Lower leg skin (tissue), 3 donors: ENCODE results near the gene ST8SIA4.

Source experiments
- POLR2A ChIP-seq, 2 donors: fragments of 450-650 bp; IDR thresholded peaks; one replicate each; pipeline ENCODE4 v1.6.1; 2016 to 2017; ENCODE audit warnings: antibody characterized with exemption in 2 of 2, mild to moderate bottlenecking in 1 of 2, moderate library complexity in 1 of 2
- TF ChIP-seq, protein P1 (sequence below), 3 donors: fragments of 450-650 bp; IDR thresholded peaks; one replicate each; pipeline ENCODE4 v1.5.1; 2016; ENCODE audit warnings: antibody characterized with exemption in 3 of 3, mild to moderate bottlenecking in 3 of 3, moderate library complexity in 2 of 3

DNA sequence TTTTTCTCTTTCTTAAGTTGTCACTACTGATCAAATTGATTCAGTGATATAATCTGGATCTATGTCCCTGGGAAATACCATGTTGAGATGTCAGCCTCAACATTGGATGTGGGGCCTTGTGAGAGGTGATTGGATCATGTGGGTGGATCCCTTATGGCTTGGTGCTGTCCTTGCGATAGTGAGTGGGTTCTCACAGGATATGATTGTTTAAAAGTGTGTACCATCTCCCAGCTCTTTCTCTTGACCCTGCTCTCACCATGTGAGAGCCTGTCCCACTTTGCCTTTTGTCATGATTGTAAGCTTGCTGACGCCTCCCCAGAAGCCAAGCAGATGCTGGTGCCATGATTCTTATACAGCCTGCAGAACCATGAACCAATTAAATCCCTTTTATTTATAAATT lies 68.6 kb downstream of the ST8SIA4 start:
- TF ChIP-seq, protein P1, sequence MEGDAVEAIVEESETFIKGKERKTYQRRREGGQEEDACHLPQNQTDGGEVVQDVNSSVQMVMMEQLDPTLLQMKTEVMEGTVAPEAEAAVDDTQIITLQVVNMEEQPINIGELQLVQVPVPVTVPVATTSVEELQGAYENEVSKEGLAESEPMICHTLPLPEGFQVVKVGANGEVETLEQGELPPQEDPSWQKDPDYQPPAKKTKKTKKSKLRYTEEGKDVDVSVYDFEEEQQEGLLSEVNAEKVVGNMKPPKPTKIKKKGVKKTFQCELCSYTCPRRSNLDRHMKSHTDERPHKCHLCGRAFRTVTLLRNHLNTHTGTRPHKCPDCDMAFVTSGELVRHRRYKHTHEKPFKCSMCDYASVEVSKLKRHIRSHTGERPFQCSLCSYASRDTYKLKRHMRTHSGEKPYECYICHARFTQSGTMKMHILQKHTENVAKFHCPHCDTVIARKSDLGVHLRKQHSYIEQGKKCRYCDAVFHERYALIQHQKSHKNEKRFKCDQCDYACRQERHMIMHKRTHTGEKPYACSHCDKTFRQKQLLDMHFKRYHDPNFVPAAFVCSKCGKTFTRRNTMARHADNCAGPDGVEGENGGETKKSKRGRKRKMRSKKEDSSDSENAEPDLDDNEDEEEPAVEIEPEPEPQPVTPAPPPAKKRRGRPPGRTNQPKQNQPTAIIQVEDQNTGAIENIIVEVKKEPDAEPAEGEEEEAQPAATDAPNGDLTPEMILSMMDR (IDR thresholded peaks at IDR 0.05) = no peak
- TF ChIP-seq POLR2A (IDR thresholded peaks at IDR 0.05) = no peak
